Mammary epithelial cell (primary cell): ENCODE data around the gene CCKAR.

ENCODE experiments used
- CTCF ChIP-seq, 2 donors: IDR thresholded peaks in 1 of 2; conservative IDR thresholded peaks in 1 of 2; 2 replicates each; pipeline ENCODE4 v1.5.1; 2011 to 2012; ENCODE audit warnings: inconsistent platforms in 2 of 2, low read length in 2 of 2, mild to moderate bottlenecking in 2 of 2, control low read depth in 1 of 2, low read depth in 1 of 2; ENCODE audit not compliant: insufficient read depth in 1 of 2; ENCODE audit errors: extremely low read depth in 1 of 2
- EZH2 ChIP-seq: IDR thresholded peaks from 2 replicates; pipeline ENCODE4 v1.6.1; 2012; ENCODE audit warnings: low read length, inconsistent platforms, borderline replicate concordance

GRCh38 chr4:26457412-26457811 lies 32.9 kb downstream of the CCKAR start:
- TF ChIP-seq EZH2 (no peak), CTCF (conservative IDR thresholded peaks at IDR 0.05 in 1 of 2, IDR thresholded peaks at IDR 0.05 in 1 of 2; ENCODE audit: extremely low read depth in 1 of 2, insufficient read depth in 1 of 2, low read depth in 1 of 2, low read length in 2 of 2) (no peak)
